Thoracic aorta (tissue), 2 donors: Measurements from ENCODE around the gene SUN2. TPM values are rescaled to one million over a fixed set of nuclear protein-coding genes. Genes with fewer than 3 reads are reported as not detected.

Experiments used
- ATAC-seq: fragments of 150-250 bp; one replicate; pipeline ENCODE4 v1.8.0; 2017; ENCODE audit warnings: low read depth; ENCODE audit not compliant: insufficient number of reproducible peaks, low FRiP score
- DNase-seq: peaks from one replicate; pipeline ENCODE4 v3.0.0-alpha.2; 2020; ENCODE audit warnings: low spot score
- H3K27ac ChIP-seq, 2 donors: fragments of 200-600 bp; sonication (generic); 1 replicate in 1 of 2; 2 replicates in 1 of 2; pipeline ENCODE4 v1.5.1; 2016; ENCODE audit warnings: mild to moderate bottlenecking in 2 of 2, moderate library complexity in 2 of 2
- H3K27me3 ChIP-seq: fragments of 200-600 bp; sonication (generic); replicated peaks from 2 replicates; pipeline ENCODE4 v1.6.0; 2016; ENCODE audit warnings: mild to moderate bottlenecking; ENCODE audit not compliant: insufficient read depth
- H3K36me3 ChIP-seq: fragments of 200-600 bp; sonication (generic); one replicate; pipeline ENCODE4 v1.5.1; 2016
- H3K4me1 ChIP-seq, 2 donors: fragments of 200-600 bp; sonication (generic); 1 replicate in 1 of 2; 2 replicates in 1 of 2; pipeline versions ENCODE4 v1.5.1 to v1.6.0; 2016; ENCODE audit warnings: low read depth in 2 of 2, mild to moderate bottlenecking in 1 of 2; ENCODE audit not compliant: control insufficient read depth in 1 of 2
- H3K4me3 ChIP-seq: fragments of 200-600 bp; sonication (generic); 2 replicates; pipeline ENCODE4 v1.5.1; 2016; ENCODE audit warnings: mild to moderate bottlenecking
- H3K9me3 ChIP-seq: fragments of 200-600 bp; sonication (generic); 2 replicates; pipeline ENCODE4 v1.5.1; 2016
- total RNA-seq, 2 donors: library from RNA; depleted of rRNA; stranded (reverse); fragments of >200 nt; gene quantifications; one replicate each; pipeline versions ENCODE4 v1.1.0 to v1.2.3, GENCODE V29; 2016
- TF ChIP-seq, protein P1 (sequence below): fragments of 200-600 bp; sonication (generic); IDR thresholded peaks from one replicate; pipeline ENCODE4 v1.5.1; 2019; ENCODE audit warnings: antibody characterized with exemption

Gene SUN2
- total RNA-seq, 2 donors from 2014 or later, result 1,125 to 1,215 TPM

- H3K4me1 ChIP-seq, result peaks cover 0 to 6% of the 10 kb centered on the region in 2 donors
- no peaks in the 10 kb centered on the region for H3K36me3 ChIP-seq
- no peak overlapping the region for H3K27ac ChIP-seq
- TF ChIP-seq, protein P1, sequence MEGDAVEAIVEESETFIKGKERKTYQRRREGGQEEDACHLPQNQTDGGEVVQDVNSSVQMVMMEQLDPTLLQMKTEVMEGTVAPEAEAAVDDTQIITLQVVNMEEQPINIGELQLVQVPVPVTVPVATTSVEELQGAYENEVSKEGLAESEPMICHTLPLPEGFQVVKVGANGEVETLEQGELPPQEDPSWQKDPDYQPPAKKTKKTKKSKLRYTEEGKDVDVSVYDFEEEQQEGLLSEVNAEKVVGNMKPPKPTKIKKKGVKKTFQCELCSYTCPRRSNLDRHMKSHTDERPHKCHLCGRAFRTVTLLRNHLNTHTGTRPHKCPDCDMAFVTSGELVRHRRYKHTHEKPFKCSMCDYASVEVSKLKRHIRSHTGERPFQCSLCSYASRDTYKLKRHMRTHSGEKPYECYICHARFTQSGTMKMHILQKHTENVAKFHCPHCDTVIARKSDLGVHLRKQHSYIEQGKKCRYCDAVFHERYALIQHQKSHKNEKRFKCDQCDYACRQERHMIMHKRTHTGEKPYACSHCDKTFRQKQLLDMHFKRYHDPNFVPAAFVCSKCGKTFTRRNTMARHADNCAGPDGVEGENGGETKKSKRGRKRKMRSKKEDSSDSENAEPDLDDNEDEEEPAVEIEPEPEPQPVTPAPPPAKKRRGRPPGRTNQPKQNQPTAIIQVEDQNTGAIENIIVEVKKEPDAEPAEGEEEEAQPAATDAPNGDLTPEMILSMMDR, result no peak
- no peaks in the 10 kb centered on the region for H3K27me3 ChIP-seq
- H3K9me3 ChIP-seq, result no peaks in the 10 kb centered on the region
- no peak for DNase-seq
- ATAC-seq, result no peak
- no peak overlapping the region for H3K4me3 ChIP-seq
Measured at GRCh38 chr22:38770257-38770949, 14.6 kb upstream of the SUN2 start.

DNA sequence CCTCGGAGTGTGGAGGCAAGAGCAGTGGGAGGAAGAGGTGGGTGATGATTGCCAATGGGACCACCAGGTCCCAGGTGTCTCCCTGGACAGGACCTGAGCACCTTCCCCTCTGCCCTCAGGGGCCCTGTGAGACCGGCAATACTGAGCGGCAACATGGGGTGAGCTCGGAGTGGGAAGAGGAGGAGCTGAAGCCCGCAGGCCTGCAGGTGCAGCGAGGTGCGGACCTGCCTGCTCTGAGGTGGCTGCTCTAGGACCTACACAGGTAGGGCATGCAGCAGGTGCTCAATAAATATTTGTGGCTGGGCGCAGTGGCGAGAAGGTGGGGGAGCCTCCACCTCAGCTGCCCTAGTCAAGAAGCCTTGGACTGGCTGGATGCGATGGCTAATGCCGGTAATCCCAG is 12.2 kb upstream of the SUN2 start:
- Histone ChIP-seq H3K4me1 (peaks cover 2 to 6% of the 10 kb centered on the region in 2 donors), H3K27ac (no peak overlapping the region), H3K36me3 (no peaks in the 10 kb centered on the region), H3K4me3 (no peak overlapping the region), H3K27me3 (no peaks in the 10 kb centered on the region), H3K9me3 (no peaks in the 10 kb centered on the region)
- TF ChIP-seq, protein P1, result no peak
- DNase-seq, result no peak
- ATAC-seq, result no peak

GRCh38 chr22:38767313-38767712 is 11.5 kb upstream of the SUN2 start:
- TF ChIP-seq, protein P1, result no peak
- H3K9me3 ChIP-seq, result no peaks in the 10 kb centered on the region
- no peaks in the 10 kb centered on the region for H3K27me3 ChIP-seq
- no peak for ATAC-seq
- no peak for DNase-seq
- peaks cover 2 to 6% of the 10 kb centered on the region in 2 donors for H3K4me1 ChIP-seq
- H3K27ac ChIP-seq, result no peak overlapping the region
- no peak overlapping the region for H3K4me3 ChIP-seq
- no peaks in the 10 kb centered on the region for H3K36me3 ChIP-seq

DNA sequence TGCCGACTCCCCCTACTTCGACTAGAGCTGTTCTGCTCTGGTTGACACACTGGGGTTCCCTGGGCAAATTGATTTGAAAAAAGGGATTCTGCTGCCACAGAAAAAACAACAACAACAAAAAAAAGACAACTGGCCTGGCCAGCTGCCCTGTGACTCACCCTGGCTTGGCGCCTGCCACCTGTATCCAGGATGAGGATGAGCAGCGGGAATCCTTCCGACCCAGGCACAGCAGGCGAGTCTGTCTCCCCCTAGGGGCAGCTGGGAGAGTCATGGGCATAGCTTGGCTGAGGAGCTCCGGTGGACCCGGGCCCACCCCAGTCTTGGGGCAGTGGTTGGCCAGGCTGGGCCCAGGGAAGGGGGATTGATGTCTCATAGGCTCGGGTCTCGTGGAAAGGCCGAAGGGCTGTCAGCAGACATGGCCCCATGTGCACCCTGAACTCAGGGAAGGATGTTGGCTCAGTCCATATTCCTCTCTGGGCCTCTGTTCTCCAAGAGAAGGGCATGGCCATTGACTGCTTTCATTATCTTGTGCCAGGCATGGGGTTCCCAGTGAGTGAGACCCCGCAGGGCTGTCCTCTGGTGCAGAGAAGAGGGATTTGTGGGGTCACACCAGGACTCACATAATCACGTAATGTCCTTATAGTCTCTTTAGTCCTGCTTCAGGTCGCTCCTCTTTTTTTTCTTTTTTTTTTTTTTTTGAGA is 10.4 kb upstream of the SUN2 start:
- Histone ChIP-seq H3K27me3 (no peaks in the 10 kb centered on the region), H3K36me3 (no peaks in the 10 kb centered on the region), H3K4me1 (peaks cover 2 to 6% of the 10 kb centered on the region in 2 donors), H3K27ac (no peak overlapping the region), H3K4me3 (no peak overlapping the region), H3K9me3 (no peaks in the 10 kb centered on the region)
- TF ChIP-seq, protein P1, result peak; percentile 50
- no peak for DNase-seq
- no peak for ATAC-seq

GRCh38 chr22:38762551-38762983 is 6.8 kb upstream of the SUN2 start:
- ATAC-seq, result no peak
- no peak for DNase-seq
- no peaks in the 10 kb centered on the region for H3K9me3 ChIP-seq
- H3K4me1 ChIP-seq, result peaks cover 0 to 2% of the 10 kb centered on the region in 2 donors
- H3K27me3 ChIP-seq, result no peaks in the 10 kb centered on the region
- H3K36me3 ChIP-seq, result no peaks in the 10 kb centered on the region
- H3K4me3 ChIP-seq, result no peak overlapping the region
- H3K27ac ChIP-seq, result no peak overlapping the region
- TF ChIP-seq, protein P1, result no peak
